HAP-1 (cell line): ENCODE measurements around the gene WWOX.
"Not testable (repeated sequence)": the region's sequence is repeated elsewhere in the genome, so short reads cannot be mapped to it uniquely, and the experiment has no call there.

Source experiments
- DNase-seq, 2 experiments: peaks; one replicate each; pipeline ENCODE4 v3.0.0-alpha.2; 2016 to 2020; ENCODE audit warnings: low spot score in 2 of 2
- H3K27me3 ChIP-seq: fragments of 250-450 bp; sonication (Bioruptor Pico); 2 replicates; pipeline ENCODE4 v1.5.1; 2020; ENCODE audit warnings: low read depth, mild to moderate bottlenecking, moderate library complexity
- H3K36me3 ChIP-seq: fragments of 250-450 bp; sonication (Bioruptor Pico); replicated peaks from 2 replicates; pipeline ENCODE4 v1.5.1; 2020; ENCODE audit warnings: mild to moderate bottlenecking
- H3K4me1 ChIP-seq: fragments of 250-450 bp; sonication (Bioruptor Pico); 2 replicates; pipeline ENCODE4 v1.5.1; 2020; ENCODE audit warnings: mild to moderate bottlenecking
- H3K4me3 ChIP-seq: fragments of 250-450 bp; sonication (Bioruptor Pico); 2 replicates; pipeline ENCODE4 v1.5.1; 2020; ENCODE audit warnings: mild to moderate bottlenecking, moderate library complexity
- H3K9me3 ChIP-seq: fragments of 250-450 bp; sonication (Bioruptor Pico); 2 replicates; pipeline ENCODE4 v1.5.1; 2020; ENCODE audit warnings: mild to moderate bottlenecking, moderate library complexity
- in situ Hi-C: fragments of 300-500 bp; cut with MboI; formaldehyde crosslinking; loops from 3 replicates; pipeline ENCODE4 v1.14.3; 2020; ENCODE audit warnings: low sequenced_read_pairs, inconsistent platforms, mixed read lengths

WWOX gene

GRCh38 chr16:79217375-79218011 lies 1118.0 kb downstream of the WWOX start:
- in situ Hi-C loops = no loop called here
- H3K4me3 ChIP-seq = no peak overlapping the region
- no peaks in the 10 kb centered on the region for H3K9me3 ChIP-seq
- H3K36me3 ChIP-seq = no peaks in the 10 kb centered on the region
- no peaks in the 10 kb centered on the region for H3K4me1 ChIP-seq
- DNase-seq = no peak
- H3K27me3 ChIP-seq = no peaks in the 10 kb centered on the region

GRCh38 chr16:79218351-79218750 lies 1118.9 kb downstream of the WWOX start:
- Histone ChIP-seq H3K4me3 (no peak overlapping the region), H3K36me3 (no peaks in the 10 kb centered on the region), H3K9me3 (no peaks in the 10 kb centered on the region), H3K4me1 (no peaks in the 10 kb centered on the region), H3K27me3 (no peaks in the 10 kb centered on the region)
- in situ Hi-C loops = no loop called here
- no peak for DNase-seq

GRCh38 chr16:79225994-79226393 lies 1126.5 kb downstream of the WWOX start:
- H3K4me1 ChIP-seq = not testable (repeated sequence)

GRCh38 chr16:79229361-79229760 lies 1129.9 kb downstream of the WWOX start:
- no peak overlapping the region for H3K4me3 ChIP-seq
- DNase-seq = no peak
- in situ Hi-C loops = no loop called here
- H3K36me3 ChIP-seq = no peaks in the 10 kb centered on the region
- H3K9me3 ChIP-seq = no peaks in the 10 kb centered on the region
- H3K4me1 ChIP-seq = no peaks in the 10 kb centered on the region
- no peaks in the 10 kb centered on the region for H3K27me3 ChIP-seq

More at GRCh38 chr16:79225994-79226393, 1126.5 kb downstream of the WWOX start:
- H3K9me3 ChIP-seq, DNase-seq, H3K4me3 ChIP-seq, H3K36me3 ChIP-seq, in situ Hi-C loops, H3K27me3 ChIP-seq: not testable (repeated sequence)

- H3K4me3 ChIP-seq, H3K36me3 ChIP-seq, DNase-seq, H3K4me1 ChIP-seq, H3K27me3 ChIP-seq, H3K9me3 ChIP-seq, in situ Hi-C loops: not testable (repeated sequence)
Observed at GRCh38 chr16:79245700-79246099, 1146.2 kb downstream of the WWOX start.

GRCh38 chr16:79247386-79247785 lies 1147.9 kb downstream of the WWOX start:
- no peaks in the 10 kb centered on the region for H3K27me3 ChIP-seq
- no peaks in the 10 kb centered on the region for H3K36me3 ChIP-seq
- no peak for DNase-seq
- H3K4me1 ChIP-seq = no peaks in the 10 kb centered on the region
- in situ Hi-C loops = no loop called here
- no peak overlapping the region for H3K4me3 ChIP-seq
- H3K9me3 ChIP-seq = no peaks in the 10 kb centered on the region

- DNase-seq = no peak
- Histone ChIP-seq H3K27me3 (no peaks in the 10 kb centered on the region), H3K9me3 (no peaks in the 10 kb centered on the region), H3K36me3 (no peaks in the 10 kb centered on the region), H3K4me1 (no peaks in the 10 kb centered on the region), H3K4me3 (no peak overlapping the region)
- in situ Hi-C loops = no loop called here
Observed at GRCh38 chr16:79248351-79248750, 1148.9 kb downstream of the WWOX start.

- no peak for DNase-seq
- in situ Hi-C loops = no loop called here
- Histone ChIP-seq H3K4me3 (no peak overlapping the region), H3K4me1 (no peaks in the 10 kb centered on the region), H3K27me3 (no peaks in the 10 kb centered on the region), H3K9me3 (no peaks in the 10 kb centered on the region), H3K36me3 (no peaks in the 10 kb centered on the region)
Observed at GRCh38 chr16:79250502-79251098, 1151.1 kb downstream of the WWOX start.

- no peaks in the 10 kb centered on the region for H3K27me3 ChIP-seq
- in situ Hi-C loops = no loop called here
- no peak for DNase-seq
- H3K4me3 ChIP-seq = no peak overlapping the region
- H3K4me1 ChIP-seq = no peaks in the 10 kb centered on the region
- no peaks in the 10 kb centered on the region for H3K36me3 ChIP-seq
- H3K9me3 ChIP-seq = no peaks in the 10 kb centered on the region
Observed at GRCh38 chr16:79253100-79253631, 1153.7 kb downstream of the WWOX start.

GRCh38 chr16:79257953-79258490 lies 1158.6 kb downstream of the WWOX start:
- H3K4me1 ChIP-seq = no peaks in the 10 kb centered on the region
- no peaks in the 10 kb centered on the region for H3K36me3 ChIP-seq
- in situ Hi-C loops = no loop called here
- H3K27me3 ChIP-seq = no peaks in the 10 kb centered on the region
- no peak for DNase-seq
- no peaks in the 10 kb centered on the region for H3K9me3 ChIP-seq
- no peak overlapping the region for H3K4me3 ChIP-seq

GRCh38 chr16:79260890-79261289 lies 1161.4 kb downstream of the WWOX start:
- H3K9me3 ChIP-seq, H3K4me3 ChIP-seq, DNase-seq, in situ Hi-C loops, H3K4me1 ChIP-seq, H3K27me3 ChIP-seq, H3K36me3 ChIP-seq: not testable (repeated sequence)

GRCh38 chr16:79261481-79261940 lies 1162.1 kb downstream of the WWOX start:
- H3K4me1 ChIP-seq = no peaks in the 10 kb centered on the region
- no peaks in the 10 kb centered on the region for H3K9me3 ChIP-seq
- no peaks in the 10 kb centered on the region for H3K27me3 ChIP-seq
- in situ Hi-C loops = no loop called here
- DNase-seq = peak in 1 of 2 experiments; percentile 14
- H3K36me3 ChIP-seq = no peaks in the 10 kb centered on the region
- no peak overlapping the region for H3K4me3 ChIP-seq

- no peaks in the 10 kb centered on the region for H3K36me3 ChIP-seq
- DNase-seq = no peak
- H3K4me3 ChIP-seq = no peak overlapping the region
- no peaks in the 10 kb centered on the region for H3K4me1 ChIP-seq
- H3K9me3 ChIP-seq = no peaks in the 10 kb centered on the region
- in situ Hi-C loops = no loop called here
- no peaks in the 10 kb centered on the region for H3K27me3 ChIP-seq
Observed at GRCh38 chr16:79261944-79262552, 1162.6 kb downstream of the WWOX start.
